ENCODE measurements around the gene PTGFRN.

- TF ChIP-seq POLR2AphosphoS5 (IDR thresholded peaks at IDR 0.05; ENCODE audit: low read depth, low read length) = no peak
- no peak for TF ChIP-seq EZH2 (IDR thresholded peaks at IDR 0.05)
- TF ChIP-seq, protein P1, sequence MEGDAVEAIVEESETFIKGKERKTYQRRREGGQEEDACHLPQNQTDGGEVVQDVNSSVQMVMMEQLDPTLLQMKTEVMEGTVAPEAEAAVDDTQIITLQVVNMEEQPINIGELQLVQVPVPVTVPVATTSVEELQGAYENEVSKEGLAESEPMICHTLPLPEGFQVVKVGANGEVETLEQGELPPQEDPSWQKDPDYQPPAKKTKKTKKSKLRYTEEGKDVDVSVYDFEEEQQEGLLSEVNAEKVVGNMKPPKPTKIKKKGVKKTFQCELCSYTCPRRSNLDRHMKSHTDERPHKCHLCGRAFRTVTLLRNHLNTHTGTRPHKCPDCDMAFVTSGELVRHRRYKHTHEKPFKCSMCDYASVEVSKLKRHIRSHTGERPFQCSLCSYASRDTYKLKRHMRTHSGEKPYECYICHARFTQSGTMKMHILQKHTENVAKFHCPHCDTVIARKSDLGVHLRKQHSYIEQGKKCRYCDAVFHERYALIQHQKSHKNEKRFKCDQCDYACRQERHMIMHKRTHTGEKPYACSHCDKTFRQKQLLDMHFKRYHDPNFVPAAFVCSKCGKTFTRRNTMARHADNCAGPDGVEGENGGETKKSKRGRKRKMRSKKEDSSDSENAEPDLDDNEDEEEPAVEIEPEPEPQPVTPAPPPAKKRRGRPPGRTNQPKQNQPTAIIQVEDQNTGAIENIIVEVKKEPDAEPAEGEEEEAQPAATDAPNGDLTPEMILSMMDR (IDR thresholded peaks at IDR 0.05 in 2 of 3, conservative IDR thresholded peaks at IDR 0.05 in 1 of 3; ENCODE audit: borderline replicate concordance in 1 of 3, insufficient read depth in 1 of 3, low read depth in 2 of 3, low read length in 2 of 3) = no peak
- TF ChIP-seq POLR2A (IDR thresholded peaks at IDR 0.05; ENCODE audit: borderline replicate concordance, extremely low read depth, insufficient read depth, insufficient read length) = no peak
- TF ChIP-seq RAD21 (IDR thresholded peaks at IDR 0.05; ENCODE audit: low read depth) = no peak
- TF ChIP-seq EZH2phosphoT487 (IDR thresholded peaks at IDR 0.05; ENCODE audit: borderline replicate concordance) = no peak
These were observed 120.0 kb downstream of the PTGFRN start for GRCh38 chr1:117029685-117030084.

Measured in HCT116 (cell line).